GM19193 (cell line): ENCODE measurements around the gene PILRA.

Experiments used
- POLR2A ChIP-seq: IDR thresholded peaks from 4 replicates; pipeline ENCODE4 v1.6.1; 2011; ENCODE audit not compliant: insufficient read depth, insufficient read length; ENCODE audit errors: extremely low read depth

Gene PILRA

GRCh38 chr7:100428967-100429636 lies 55.8 kb downstream of the PILRA start:
- peak; percentile 72 for TF ChIP-seq POLR2A

GRCh38 chr7:100429637-100430492 lies 56.6 kb downstream of the PILRA start, which contains the start of gene MEPCE:
MEPCE (plus strand) TSS chr7:100429831; CDS start chr7:100430019, 188 bp downstream.
- peak; percentile 13 for TF ChIP-seq POLR2A

- TF ChIP-seq POLR2A: peak; percentile 13
Measured at GRCh38 chr7:100430493-100431285, 57.4 kb downstream of the PILRA start.

GRCh38 chr7:100431286-100431735 lies 58.0 kb downstream of the PILRA start:
- no peak for TF ChIP-seq POLR2A

GRCh38 chr7:100432053-100432452 lies 58.8 kb downstream of the PILRA start:
- no peak for TF ChIP-seq POLR2A

- peak; percentile 25 for TF ChIP-seq POLR2A
Measured at GRCh38 chr7:100432621-100433275, 59.5 kb downstream of the PILRA start.

GRCh38 chr7:100433276-100433591 lies 59.9 kb downstream of the PILRA start:
- no peak for TF ChIP-seq POLR2A

- no peak for TF ChIP-seq POLR2A
Measured at GRCh38 chr7:100433592-100434296, 60.5 kb downstream of the PILRA start.

- no peak for TF ChIP-seq POLR2A
Measured at GRCh38 chr7:100434297-100435144, 61.2 kb downstream of the PILRA start.

GRCh38 chr7:100435401-100436304 lies 62.4 kb downstream of the PILRA start:
- peak; percentile 16 for TF ChIP-seq POLR2A

- TF ChIP-seq POLR2A: no peak
Measured at GRCh38 chr7:100437150-100438100, 64.1 kb downstream of the PILRA start.
